ENCODE results near the gene PTPRN2.

GRCh38 chr7:157645539-157645938, 942.1 kb downstream of the PTPRN2 start:
- TF ChIP-seq, protein P1, sequence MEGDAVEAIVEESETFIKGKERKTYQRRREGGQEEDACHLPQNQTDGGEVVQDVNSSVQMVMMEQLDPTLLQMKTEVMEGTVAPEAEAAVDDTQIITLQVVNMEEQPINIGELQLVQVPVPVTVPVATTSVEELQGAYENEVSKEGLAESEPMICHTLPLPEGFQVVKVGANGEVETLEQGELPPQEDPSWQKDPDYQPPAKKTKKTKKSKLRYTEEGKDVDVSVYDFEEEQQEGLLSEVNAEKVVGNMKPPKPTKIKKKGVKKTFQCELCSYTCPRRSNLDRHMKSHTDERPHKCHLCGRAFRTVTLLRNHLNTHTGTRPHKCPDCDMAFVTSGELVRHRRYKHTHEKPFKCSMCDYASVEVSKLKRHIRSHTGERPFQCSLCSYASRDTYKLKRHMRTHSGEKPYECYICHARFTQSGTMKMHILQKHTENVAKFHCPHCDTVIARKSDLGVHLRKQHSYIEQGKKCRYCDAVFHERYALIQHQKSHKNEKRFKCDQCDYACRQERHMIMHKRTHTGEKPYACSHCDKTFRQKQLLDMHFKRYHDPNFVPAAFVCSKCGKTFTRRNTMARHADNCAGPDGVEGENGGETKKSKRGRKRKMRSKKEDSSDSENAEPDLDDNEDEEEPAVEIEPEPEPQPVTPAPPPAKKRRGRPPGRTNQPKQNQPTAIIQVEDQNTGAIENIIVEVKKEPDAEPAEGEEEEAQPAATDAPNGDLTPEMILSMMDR (IDR thresholded peaks at IDR 0.05): no peak
- TF ChIP-seq EP300 (IDR thresholded peaks at IDR 0.05) (no peak), POLR2A (IDR thresholded peaks at IDR 0.05) (no peak)
